Activated B cell treated with CpG ODN at 0.5 μM for 24 hours (primary cell): ENCODE data around the gene HMCN1. TPM values are rescaled to one million over a fixed set of nuclear protein-coding genes. Genes with fewer than 3 reads are reported as not detected.

Experiments used
- ATAC-seq: fragments of 200-7000 bp; cut with Tn5 transposase; one replicate; pipeline ENCODE4 v1.10.0; 2021; ENCODE audit warnings: low read depth, mild to moderate bottlenecking, moderate library complexity
- CTCF ChIA-PET: fragments of 350-600 bp; sonication (Branson Sonifier 250); formaldehyde crosslinking; loops from one replicate; lab custom pipeline; 2021; ENCODE audit warnings: antibody characterized with exemption; lab: Charles Lee
- POLR2A ChIA-PET: fragments of 350-600 bp; sonication (Branson Sonifier 250); formaldehyde crosslinking; loops from one replicate; lab custom pipeline; 2021; ENCODE audit warnings: antibody characterized with exemption; lab: Charles Lee
- DNase-seq: peaks from one replicate; pipeline ENCODE4 v3.0.0; 2022
- H3K27ac Mint-ChIP-seq: one replicate; pipeline ENCODE4 v1.8.0; 2020; ENCODE audit warnings: mixed read lengths
- H3K27me3 Mint-ChIP-seq: one replicate; pipeline ENCODE4 v1.8.0; 2021; ENCODE audit warnings: mixed read lengths
- H3K36me3 Mint-ChIP-seq: one replicate; pipeline ENCODE4 v1.8.0; 2021; ENCODE audit warnings: low read depth, mixed read lengths
- H3K4me1 Mint-ChIP-seq: one replicate; pipeline ENCODE4 v1.8.0; 2021; ENCODE audit warnings: mixed read lengths
- H3K4me3 Mint-ChIP-seq: one replicate; pipeline ENCODE4 v1.8.0; 2020; ENCODE audit warnings: mild to moderate bottlenecking, mixed read lengths
- H3K9me3 Mint-ChIP-seq: one replicate; pipeline ENCODE4 v1.8.0; 2020; ENCODE audit warnings: mixed read lengths
- intact Hi-C: fragments of 100-400 bp; cut with micrococcal nuclease; formaldehyde crosslinking; loops from one replicate; pipeline ENCODE4 v1.15.1; 2024
- total RNA-seq: library from RNA; stranded (reverse); gene quantifications from 2 replicates; pipeline ENCODE4 v1.2.3, GENCODE V29; 2022
- TF ChIP-seq, protein P1 (sequence below): fragments of 200-600 bp; IDR thresholded peaks from one replicate; pipeline ENCODE4 v1.8.0; 2022; ENCODE audit warnings: antibody characterized with exemption, mild to moderate bottlenecking

HMCN1 gene
- total RNA-seq, 1 donor from 2014 or later, result 0.27 TPM

DNA sequence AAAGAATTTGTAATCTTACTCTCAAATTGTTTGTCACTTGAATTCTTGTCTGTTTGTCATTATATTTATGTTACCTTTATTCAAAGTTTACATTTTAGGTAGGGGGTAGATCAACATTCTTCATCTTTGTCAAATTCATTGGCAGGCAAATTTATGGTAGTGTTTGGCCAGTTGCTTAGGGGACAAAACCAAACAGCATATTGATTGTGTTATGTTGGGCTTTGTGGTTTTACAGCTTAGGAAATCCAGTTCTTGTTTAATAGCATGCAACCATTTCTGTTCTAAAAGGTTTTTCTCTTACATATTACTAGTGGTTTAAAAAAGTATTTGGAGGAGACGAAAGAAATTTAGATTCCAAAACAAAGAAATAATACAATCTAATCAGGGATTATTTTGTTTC lies 91.4 kb downstream of the HMCN1 start:
- TF ChIP-seq, protein P1, sequence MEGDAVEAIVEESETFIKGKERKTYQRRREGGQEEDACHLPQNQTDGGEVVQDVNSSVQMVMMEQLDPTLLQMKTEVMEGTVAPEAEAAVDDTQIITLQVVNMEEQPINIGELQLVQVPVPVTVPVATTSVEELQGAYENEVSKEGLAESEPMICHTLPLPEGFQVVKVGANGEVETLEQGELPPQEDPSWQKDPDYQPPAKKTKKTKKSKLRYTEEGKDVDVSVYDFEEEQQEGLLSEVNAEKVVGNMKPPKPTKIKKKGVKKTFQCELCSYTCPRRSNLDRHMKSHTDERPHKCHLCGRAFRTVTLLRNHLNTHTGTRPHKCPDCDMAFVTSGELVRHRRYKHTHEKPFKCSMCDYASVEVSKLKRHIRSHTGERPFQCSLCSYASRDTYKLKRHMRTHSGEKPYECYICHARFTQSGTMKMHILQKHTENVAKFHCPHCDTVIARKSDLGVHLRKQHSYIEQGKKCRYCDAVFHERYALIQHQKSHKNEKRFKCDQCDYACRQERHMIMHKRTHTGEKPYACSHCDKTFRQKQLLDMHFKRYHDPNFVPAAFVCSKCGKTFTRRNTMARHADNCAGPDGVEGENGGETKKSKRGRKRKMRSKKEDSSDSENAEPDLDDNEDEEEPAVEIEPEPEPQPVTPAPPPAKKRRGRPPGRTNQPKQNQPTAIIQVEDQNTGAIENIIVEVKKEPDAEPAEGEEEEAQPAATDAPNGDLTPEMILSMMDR, result no peak
- DNase-seq (no peak), ATAC-seq (no peak)
- Mint-ChIP-seq H3K36me3 (no peaks in the 10 kb centered on the region), H3K4me3 (no peak overlapping the region), H3K9me3 (no peaks in the 10 kb centered on the region), H3K4me1 (no peaks in the 10 kb centered on the region), H3K27ac (no peak overlapping the region), H3K27me3 (peaks cover 12% of the 10 kb centered on the region)
- ChIA-PET CTCF (no interaction called here), POLR2A (no interaction called here)
- intact Hi-C loops, result no loop called here

DNA sequence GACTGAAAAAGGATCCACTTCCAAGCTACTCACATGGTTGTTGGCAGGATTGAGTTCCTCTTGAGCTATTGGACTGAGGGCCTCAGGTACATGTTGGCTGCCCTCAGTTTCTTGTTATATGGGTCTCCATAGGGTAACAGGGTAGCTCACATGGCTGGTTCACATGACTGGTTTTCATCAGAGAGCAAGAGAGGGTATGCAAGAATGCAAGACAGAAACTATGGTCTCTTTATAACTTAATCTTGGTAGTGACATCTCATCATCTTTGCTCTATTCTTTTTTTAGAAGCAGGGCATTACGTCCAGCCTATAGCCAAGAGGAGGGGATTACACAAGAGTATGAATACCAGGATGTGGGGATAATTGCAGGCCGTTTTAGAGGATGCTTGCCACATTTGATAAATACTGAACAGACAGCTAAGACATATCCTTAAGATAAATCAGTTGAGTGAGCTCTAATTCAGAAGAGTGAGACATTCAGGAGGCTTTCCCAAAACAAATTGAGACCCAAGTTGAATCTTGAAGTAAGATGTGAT lies 100.2 kb downstream of the HMCN1 start:
- TF ChIP-seq, protein P1, result no peak
- Mint-ChIP-seq H3K4me1 (no peaks in the 10 kb centered on the region), H3K4me3 (no peak overlapping the region), H3K27ac (no peak overlapping the region), H3K36me3 (no peaks in the 10 kb centered on the region), H3K9me3 (no peaks in the 10 kb centered on the region), H3K27me3 (peaks cover 2% of the 10 kb centered on the region)
- POLR2A ChIA-PET, result no interaction called here
- ATAC-seq, result no peak
- CTCF ChIA-PET, result no interaction called here
- intact Hi-C loops, result no loop called here
- DNase-seq, result no peak

DNA sequence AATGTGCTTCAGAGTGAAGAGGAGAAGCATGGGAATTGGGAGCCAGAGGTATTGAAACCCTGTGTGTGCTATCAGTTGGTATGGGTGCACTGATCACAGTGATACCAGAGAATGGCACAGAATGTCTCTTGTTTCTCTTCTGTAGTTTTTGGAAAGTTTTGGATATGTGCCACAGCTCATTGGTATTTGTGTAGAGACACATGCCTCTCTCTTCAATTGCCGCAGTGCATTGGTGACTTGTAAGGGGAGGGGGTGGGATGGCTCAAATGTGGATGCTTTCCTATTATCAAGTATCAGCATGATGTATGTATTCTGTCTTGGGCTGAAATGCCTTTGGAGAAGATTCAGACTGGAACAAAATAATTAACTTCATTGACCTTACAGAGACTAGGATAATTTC lies 101.0 kb downstream of the HMCN1 start:
- no peaks in the 10 kb centered on the region for H3K4me1 Mint-ChIP-seq
- no peaks in the 10 kb centered on the region for H3K9me3 Mint-ChIP-seq
- no peak overlapping the region for H3K27ac Mint-ChIP-seq
- H3K4me3 Mint-ChIP-seq, result no peak overlapping the region
- TF ChIP-seq, protein P1, result no peak
- DNase-seq (no peak), ATAC-seq (no peak)
- H3K27me3 Mint-ChIP-seq, result no peaks in the 10 kb centered on the region
- ChIA-PET POLR2A (no interaction called here), CTCF (no interaction called here)
- intact Hi-C loops, result no loop called here
- H3K36me3 Mint-ChIP-seq, result no peaks in the 10 kb centered on the region

DNA sequence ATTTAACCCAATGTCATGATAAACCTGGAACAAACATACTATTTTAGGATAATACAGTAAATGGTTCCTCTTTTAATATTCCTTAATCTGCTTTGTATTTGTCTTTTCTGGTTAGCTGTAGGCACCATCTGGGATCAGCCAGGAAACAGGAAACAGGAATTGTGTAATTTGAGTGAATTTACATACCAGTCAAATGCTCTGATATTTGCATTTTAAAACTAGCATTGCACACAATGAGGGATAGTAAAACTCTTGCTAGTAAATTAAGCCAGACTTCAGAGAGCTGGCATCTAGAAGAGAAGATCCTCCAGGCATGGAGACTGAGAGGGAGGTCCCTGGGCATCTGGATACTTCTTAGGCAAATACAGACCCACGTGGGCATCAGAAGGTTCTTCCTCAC lies 103.5 kb downstream of the HMCN1 start:
- Mint-ChIP-seq H3K9me3 (no peaks in the 10 kb centered on the region), H3K4me1 (no peaks in the 10 kb centered on the region), H3K27ac (no peak overlapping the region), H3K27me3 (peaks cover 2% of the 10 kb centered on the region), H3K4me3 (no peak overlapping the region), H3K36me3 (no peaks in the 10 kb centered on the region)
- TF ChIP-seq, protein P1, result no peak
- no peak for DNase-seq
- intact Hi-C loops, result no loop called here
- ATAC-seq, result no peak
- ChIA-PET CTCF (no interaction called here), POLR2A (no interaction called here)

DNA sequence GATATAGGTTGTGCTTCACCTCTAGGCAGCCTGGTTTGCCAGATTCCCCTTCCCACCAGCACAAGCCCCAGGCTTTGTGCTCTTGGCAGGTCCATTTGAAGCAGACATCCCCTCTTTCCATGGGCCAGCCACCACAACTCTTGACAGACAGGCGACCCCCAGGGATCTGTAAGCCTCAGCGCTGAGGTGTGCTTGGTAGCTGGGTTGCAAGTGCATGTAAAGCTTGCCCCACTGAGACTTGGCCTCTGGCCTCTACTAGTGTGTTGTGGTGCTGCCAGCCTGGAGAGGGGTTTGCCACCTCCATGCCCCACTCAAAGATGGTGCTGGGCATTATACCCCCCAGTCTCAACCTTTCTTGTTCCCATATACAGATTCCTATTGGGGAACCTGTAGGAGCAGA lies 103.9 kb downstream of the HMCN1 start:
- DNase-seq (no peak), ATAC-seq (no peak)
- Mint-ChIP-seq H3K4me3 (no peak overlapping the region), H3K27ac (no peak overlapping the region), H3K36me3 (no peaks in the 10 kb centered on the region), H3K9me3 (no peaks in the 10 kb centered on the region), H3K4me1 (no peaks in the 10 kb centered on the region), H3K27me3 (peaks cover 2% of the 10 kb centered on the region)
- CTCF ChIA-PET, result no interaction called here
- TF ChIP-seq, protein P1, result no peak
- intact Hi-C loops, result no loop called here
- POLR2A ChIA-PET, result no interaction called here
